ENCODE results near the gene MORN1.

DNA sequence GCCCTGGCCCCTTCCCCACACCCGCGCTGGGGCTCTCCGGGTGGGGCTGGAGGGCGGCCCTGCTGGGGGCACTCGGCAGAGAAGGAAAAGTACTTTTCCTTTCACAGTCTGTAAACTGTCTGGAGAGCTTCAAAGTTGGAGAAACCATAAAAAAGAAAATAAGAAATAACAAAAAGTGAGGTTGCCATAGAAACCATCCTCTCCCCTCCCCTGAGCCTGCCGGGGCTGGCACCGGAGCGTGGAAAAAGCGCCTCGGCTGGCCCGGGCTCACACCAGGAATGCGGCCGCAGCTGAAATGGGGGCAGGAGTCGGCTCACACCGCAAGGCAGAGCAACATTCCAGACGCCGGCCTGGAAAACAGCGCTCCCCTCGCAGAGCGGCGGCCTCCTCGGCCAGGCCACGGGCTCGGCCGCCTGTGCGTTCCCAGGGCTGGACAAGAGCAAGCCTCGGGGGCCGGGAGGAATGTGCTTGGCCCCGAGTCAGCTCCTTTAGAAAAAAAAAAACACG lies 69.2 kb downstream of the MORN1 start:
- TF ChIP-seq POLR2A (IDR thresholded peaks at IDR 0.05): no peak
- TF ChIP-seq POLR2AphosphoS5 (IDR thresholded peaks at IDR 0.05): peak in 2 of 3 donors; percentile 27 to 54
- TF ChIP-seq CTCF (IDR thresholded peaks at IDR 0.05): no peak
